Panc1 (cell line): Measurements from ENCODE around the gene PDZD8. TPM values are rescaled to one million over a fixed set of nuclear protein-coding genes. Genes with fewer than 3 reads are reported as not detected.

ENCODE experiments used
- ATAC-seq: fragments of 200-7000 bp; cut with Tn5 transposase; 2 replicates; pipeline ENCODE4 v1.9.1; 2020; ENCODE audit warnings: mild to moderate bottlenecking, moderate library complexity
- BruUV-seq: library from RNA; stranded (reverse); fragments of 400-500 nt; replicated peaks from 2 replicates; lab custom pipeline; 2021; lab: Mats Ljungman, UMichigan
- CTCF ChIA-PET: fragments of 300-600 bp; sonication (Branson Sonifier 250); formaldehyde crosslinking; loops from one replicate; lab custom pipeline; 2022; ENCODE audit warnings: antibody characterized with exemption; lab: Charles Lee
- POLR2A ChIA-PET: fragments of 300-600 bp; sonication (Branson Sonifier 250); formaldehyde crosslinking; loops from one replicate; lab custom pipeline; 2022; ENCODE audit warnings: antibody characterized with exemption; lab: Charles Lee
- DNase-seq: peaks from one replicate; pipeline ENCODE4 v3.0.0-alpha.2; 2010; ENCODE audit warnings: low read depth, low spot score
- H3K27ac ChIP-seq: 2 replicates; pipeline ENCODE4 v1.5.1; 2011; ENCODE audit warnings: mild to moderate bottlenecking, low read length, inconsistent platforms
- H3K27me3 ChIP-seq: fragments of 200-500 bp; sonication (Bioruptor generic); 2 replicates; pipeline ENCODE4 v1.6.0; 2014; ENCODE audit warnings: low read length, inconsistent platforms; ENCODE audit not compliant: control insufficient read depth, insufficient read depth
- H3K36me3 ChIP-seq: fragments of 200-500 bp; sonication (Bioruptor generic); 2 replicates; pipeline ENCODE4 v1.5.1; 2014; ENCODE audit warnings: inconsistent platforms, mild to moderate bottlenecking, low read length, moderate library complexity; ENCODE audit not compliant: control insufficient read depth, insufficient read depth
- H3K4me1 ChIP-seq: 2 replicates; pipeline ENCODE4 v1.5.1; 2011; ENCODE audit warnings: inconsistent platforms, mild to moderate bottlenecking, low read length, moderate library complexity; ENCODE audit not compliant: control insufficient read depth, insufficient read depth
- H3K4me3 ChIP-seq, 2 experiments: 2 replicates each; pipeline ENCODE4 v1.5.1; 2011 to 2012; ENCODE audit warnings: low read depth in 2 of 2, low read length in 2 of 2, mild to moderate bottlenecking in 2 of 2, inconsistent platforms in 1 of 2, moderate library complexity in 1 of 2
- H3K9me3 ChIP-seq: fragments of 200-500 bp; sonication (Bioruptor generic); 2 replicates; pipeline ENCODE4 v1.5.1; 2014; ENCODE audit warnings: low read depth, mild to moderate bottlenecking, inconsistent platforms, low read length, moderate library complexity; ENCODE audit not compliant: control insufficient read depth, insufficient read depth
- POLR2AphosphoS5 ChIP-seq: IDR thresholded peaks from 2 replicates; pipeline ENCODE4 v1.6.1; 2012; ENCODE audit warnings: mild to moderate bottlenecking, low read depth, low read length, moderate library complexity
- SIN3A ChIP-seq: IDR thresholded peaks from 2 replicates; pipeline ENCODE4 v1.6.1; 2012; ENCODE audit warnings: low read depth, mild to moderate bottlenecking, low read length, moderate library complexity, borderline replicate concordance; ENCODE audit not compliant: insufficient read depth
- TCF7L2 ChIP-seq: IDR thresholded peaks from 2 replicates; pipeline ENCODE4 v1.6.1; 2011; ENCODE audit warnings: mild to moderate bottlenecking, low read depth, low read length, inconsistent platforms
- in situ Hi-C: cut with HindIII; loops from 2 replicates; pipeline ENCODE4 v1.10.0; 2016; ENCODE audit warnings: low sequenced_read_pairs, low pct_unique_long_range_greater_than_20kb
- intact Hi-C: fragments of 100-400 bp; cut with micrococcal nuclease; formaldehyde crosslinking; loops from one replicate; pipeline ENCODE4 v1.10.0; 2022; ENCODE audit not compliant: unreplicated experiment
- total RNA-seq: library from RNA; stranded (reverse); gene quantifications from one replicate; pipeline ENCODE4 v1.2.1, GENCODE V29; 2021; ENCODE audit not compliant: unreplicated experiment
- TF ChIP-seq, protein P1 (sequence below), 2 experiments: IDR thresholded peaks; 2 replicates each; pipeline ENCODE4 v1.6.1; 2011 to 2012; ENCODE audit warnings: low read depth in 2 of 2, control low read depth in 1 of 2, low read length in 1 of 2, mild to moderate bottlenecking in 1 of 2, moderate library complexity in 1 of 2; ENCODE audit not compliant: insufficient read depth in 1 of 2
- TF ChIP-seq, protein P2 (sequence below): fragments of 450-650 bp; IDR thresholded peaks from 2 replicates; pipeline ENCODE4 v1.5.1; 2017; ENCODE audit warnings: mild to moderate bottlenecking

Gene PDZD8
- total RNA-seq, 1 experiment from 2014 or later, result 44.7 TPM

DNA sequence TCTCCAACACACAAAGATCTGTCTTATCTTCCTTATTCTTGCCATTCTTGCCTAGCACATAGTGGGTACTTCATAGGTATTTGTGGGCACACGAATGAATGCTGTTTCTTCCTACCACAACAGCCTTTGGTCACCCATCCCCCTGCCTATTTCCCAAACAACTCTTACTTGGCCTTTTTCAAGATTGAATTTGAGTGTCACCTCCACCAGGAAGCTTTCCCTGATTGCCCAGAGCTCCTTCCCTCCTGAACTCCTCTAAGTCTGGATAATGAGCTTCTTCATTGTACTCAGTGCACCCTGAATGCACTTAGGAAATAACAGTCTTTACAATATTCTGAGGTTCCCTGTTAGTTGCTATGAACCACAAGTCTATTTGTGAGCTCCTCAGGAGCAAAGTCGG, 11.6 kb upstream of the PDZD8 start:
- BruUV-seq, result no TSS peak
- peaks cover 28% of the 10 kb centered on the region for H3K27me3 ChIP-seq
- no peak overlapping the region for H3K4me3 ChIP-seq
- H3K27ac ChIP-seq, result no peak overlapping the region
- CTCF ChIA-PET, result no interaction called here
- no peak for ATAC-seq
- intact Hi-C loops, result no loop called here
- no peaks in the 10 kb centered on the region for H3K9me3 ChIP-seq
- in situ Hi-C loops, result no loop called here
- DNase-seq, result no peak
- no peaks in the 10 kb centered on the region for H3K4me1 ChIP-seq
- no peak for TF ChIP-seq POLR2AphosphoS5
- no peak for TF ChIP-seq TCF7L2
- TF ChIP-seq, protein P1, sequence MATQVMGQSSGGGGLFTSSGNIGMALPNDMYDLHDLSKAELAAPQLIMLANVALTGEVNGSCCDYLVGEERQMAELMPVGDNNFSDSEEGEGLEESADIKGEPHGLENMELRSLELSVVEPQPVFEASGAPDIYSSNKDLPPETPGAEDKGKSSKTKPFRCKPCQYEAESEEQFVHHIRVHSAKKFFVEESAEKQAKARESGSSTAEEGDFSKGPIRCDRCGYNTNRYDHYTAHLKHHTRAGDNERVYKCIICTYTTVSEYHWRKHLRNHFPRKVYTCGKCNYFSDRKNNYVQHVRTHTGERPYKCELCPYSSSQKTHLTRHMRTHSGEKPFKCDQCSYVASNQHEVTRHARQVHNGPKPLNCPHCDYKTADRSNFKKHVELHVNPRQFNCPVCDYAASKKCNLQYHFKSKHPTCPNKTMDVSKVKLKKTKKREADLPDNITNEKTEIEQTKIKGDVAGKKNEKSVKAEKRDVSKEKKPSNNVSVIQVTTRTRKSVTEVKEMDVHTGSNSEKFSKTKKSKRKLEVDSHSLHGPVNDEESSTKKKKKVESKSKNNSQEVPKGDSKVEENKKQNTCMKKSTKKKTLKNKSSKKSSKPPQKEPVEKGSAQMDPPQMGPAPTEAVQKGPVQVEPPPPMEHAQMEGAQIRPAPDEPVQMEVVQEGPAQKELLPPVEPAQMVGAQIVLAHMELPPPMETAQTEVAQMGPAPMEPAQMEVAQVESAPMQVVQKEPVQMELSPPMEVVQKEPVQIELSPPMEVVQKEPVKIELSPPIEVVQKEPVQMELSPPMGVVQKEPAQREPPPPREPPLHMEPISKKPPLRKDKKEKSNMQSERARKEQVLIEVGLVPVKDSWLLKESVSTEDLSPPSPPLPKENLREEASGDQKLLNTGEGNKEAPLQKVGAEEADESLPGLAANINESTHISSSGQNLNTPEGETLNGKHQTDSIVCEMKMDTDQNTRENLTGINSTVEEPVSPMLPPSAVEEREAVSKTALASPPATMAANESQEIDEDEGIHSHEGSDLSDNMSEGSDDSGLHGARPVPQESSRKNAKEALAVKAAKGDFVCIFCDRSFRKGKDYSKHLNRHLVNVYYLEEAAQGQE (IDR thresholded peaks at IDR 0.05; ENCODE audit: insufficient read depth in 1 of 2, low read depth in 2 of 2, low read length in 1 of 2), result no peak
- TF ChIP-seq, protein P2, sequence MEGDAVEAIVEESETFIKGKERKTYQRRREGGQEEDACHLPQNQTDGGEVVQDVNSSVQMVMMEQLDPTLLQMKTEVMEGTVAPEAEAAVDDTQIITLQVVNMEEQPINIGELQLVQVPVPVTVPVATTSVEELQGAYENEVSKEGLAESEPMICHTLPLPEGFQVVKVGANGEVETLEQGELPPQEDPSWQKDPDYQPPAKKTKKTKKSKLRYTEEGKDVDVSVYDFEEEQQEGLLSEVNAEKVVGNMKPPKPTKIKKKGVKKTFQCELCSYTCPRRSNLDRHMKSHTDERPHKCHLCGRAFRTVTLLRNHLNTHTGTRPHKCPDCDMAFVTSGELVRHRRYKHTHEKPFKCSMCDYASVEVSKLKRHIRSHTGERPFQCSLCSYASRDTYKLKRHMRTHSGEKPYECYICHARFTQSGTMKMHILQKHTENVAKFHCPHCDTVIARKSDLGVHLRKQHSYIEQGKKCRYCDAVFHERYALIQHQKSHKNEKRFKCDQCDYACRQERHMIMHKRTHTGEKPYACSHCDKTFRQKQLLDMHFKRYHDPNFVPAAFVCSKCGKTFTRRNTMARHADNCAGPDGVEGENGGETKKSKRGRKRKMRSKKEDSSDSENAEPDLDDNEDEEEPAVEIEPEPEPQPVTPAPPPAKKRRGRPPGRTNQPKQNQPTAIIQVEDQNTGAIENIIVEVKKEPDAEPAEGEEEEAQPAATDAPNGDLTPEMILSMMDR, result no peak
- TF ChIP-seq SIN3A, result no peak
- H3K36me3 ChIP-seq, result no peaks in the 10 kb centered on the region
- POLR2A ChIA-PET, result interaction anchor here (0.6 kb wide), 1 partner anchor 41 kb away, joined by 10 read pairs; no protein-coding TSS in a partner anchor

DNA sequence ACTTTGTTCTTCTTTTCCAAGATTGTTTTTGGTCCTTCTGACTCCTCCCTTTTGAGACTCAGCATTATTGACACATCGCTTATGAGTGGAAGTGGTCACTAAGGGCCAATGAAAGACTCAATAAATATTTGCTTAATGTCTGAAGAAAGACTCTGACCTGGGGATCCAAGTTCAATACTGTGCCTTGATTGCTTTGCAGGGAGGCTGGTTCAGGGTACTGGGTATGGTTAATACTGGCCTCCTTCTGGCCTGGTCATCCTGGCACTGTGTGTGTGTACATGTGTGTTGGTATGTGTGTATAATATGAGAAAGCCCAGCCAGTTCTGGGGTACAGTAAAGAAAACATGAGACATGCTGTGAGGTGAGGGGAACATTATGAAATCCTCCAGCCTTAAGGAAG, 7.6 kb upstream of the PDZD8 start:
- H3K4me3 ChIP-seq, result no peak overlapping the region
- ChIA-PET CTCF (no interaction called here), POLR2A (no interaction called here)
- in situ Hi-C loops (no loop called here), intact Hi-C loops (no loop called here)
- H3K27me3 ChIP-seq, result peaks cover 39% of the 10 kb centered on the region
- no TSS peak for BruUV-seq
- no peak overlapping the region for H3K27ac ChIP-seq
- no peaks in the 10 kb centered on the region for H3K9me3 ChIP-seq
- ATAC-seq (no peak), DNase-seq (no peak)
- no peaks in the 10 kb centered on the region for H3K4me1 ChIP-seq
- H3K36me3 ChIP-seq, result no peaks in the 10 kb centered on the region
- no peak for TF ChIP-seq POLR2AphosphoS5
- TF ChIP-seq TCF7L2, result no peak
- TF ChIP-seq, protein P2, result no peak
- TF ChIP-seq SIN3A, result no peak
- TF ChIP-seq, protein P1 (IDR thresholded peaks at IDR 0.05; ENCODE audit: insufficient read depth in 1 of 2, low read depth in 2 of 2, low read length in 1 of 2), result no peak
